Activated B cell treated with CpG ODN at 0.5 μM for 24 hours (primary cell): Measurements from ENCODE around the gene OCA2. TPM values are rescaled to one million over a fixed set of nuclear protein-coding genes. Genes with fewer than 3 reads are reported as not detected.

Source experiments
- ATAC-seq: fragments of 200-7000 bp; cut with Tn5 transposase; one replicate; pipeline ENCODE4 v1.10.0; 2021; ENCODE audit warnings: low read depth, mild to moderate bottlenecking, moderate library complexity
- CTCF ChIA-PET: fragments of 350-600 bp; sonication (Branson Sonifier 250); formaldehyde crosslinking; loops from one replicate; lab custom pipeline; 2021; ENCODE audit warnings: antibody characterized with exemption; lab: Charles Lee
- POLR2A ChIA-PET: fragments of 350-600 bp; sonication (Branson Sonifier 250); formaldehyde crosslinking; loops from one replicate; lab custom pipeline; 2021; ENCODE audit warnings: antibody characterized with exemption; lab: Charles Lee
- DNase-seq: peaks from one replicate; pipeline ENCODE4 v3.0.0; 2022
- H3K27ac Mint-ChIP-seq: one replicate; pipeline ENCODE4 v1.8.0; 2020; ENCODE audit warnings: mixed read lengths
- H3K27me3 Mint-ChIP-seq: one replicate; pipeline ENCODE4 v1.8.0; 2021; ENCODE audit warnings: mixed read lengths
- H3K36me3 Mint-ChIP-seq: one replicate; pipeline ENCODE4 v1.8.0; 2021; ENCODE audit warnings: low read depth, mixed read lengths
- H3K4me1 Mint-ChIP-seq: one replicate; pipeline ENCODE4 v1.8.0; 2021; ENCODE audit warnings: mixed read lengths
- H3K4me3 Mint-ChIP-seq: one replicate; pipeline ENCODE4 v1.8.0; 2020; ENCODE audit warnings: mild to moderate bottlenecking, mixed read lengths
- H3K9me3 Mint-ChIP-seq: one replicate; pipeline ENCODE4 v1.8.0; 2020; ENCODE audit warnings: mixed read lengths
- CTCF ChIP-seq: fragments of 200-600 bp; IDR thresholded peaks from one replicate; pipeline ENCODE4 v1.8.0; 2022; ENCODE audit warnings: antibody characterized with exemption, mild to moderate bottlenecking
- intact Hi-C: fragments of 100-400 bp; cut with micrococcal nuclease; formaldehyde crosslinking; loops from one replicate; pipeline ENCODE4 v1.15.1; 2024
- total RNA-seq: library from RNA; stranded (reverse); gene quantifications from 2 replicates; pipeline ENCODE4 v1.2.3, GENCODE V29; 2022

OCA2 gene
- total RNA-seq, 1 donor from 2014 or later, result not detected

- intact Hi-C loops, result no loop called here
- no peaks in the 10 kb centered on the region for H3K27me3 Mint-ChIP-seq
- ChIA-PET CTCF (no interaction called here), POLR2A (no interaction called here)
- H3K36me3 Mint-ChIP-seq, result no peaks in the 10 kb centered on the region
- TF ChIP-seq CTCF, result no peak
- no peak overlapping the region for H3K27ac Mint-ChIP-seq
- no peak overlapping the region for H3K4me3 Mint-ChIP-seq
- no peaks in the 10 kb centered on the region for H3K9me3 Mint-ChIP-seq
- ATAC-seq (no peak), DNase-seq (no peak)
- no peaks in the 10 kb centered on the region for H3K4me1 Mint-ChIP-seq
Measured at GRCh38 chr15:27747997-27748396, 351.1 kb downstream of the OCA2 start.

DNA sequence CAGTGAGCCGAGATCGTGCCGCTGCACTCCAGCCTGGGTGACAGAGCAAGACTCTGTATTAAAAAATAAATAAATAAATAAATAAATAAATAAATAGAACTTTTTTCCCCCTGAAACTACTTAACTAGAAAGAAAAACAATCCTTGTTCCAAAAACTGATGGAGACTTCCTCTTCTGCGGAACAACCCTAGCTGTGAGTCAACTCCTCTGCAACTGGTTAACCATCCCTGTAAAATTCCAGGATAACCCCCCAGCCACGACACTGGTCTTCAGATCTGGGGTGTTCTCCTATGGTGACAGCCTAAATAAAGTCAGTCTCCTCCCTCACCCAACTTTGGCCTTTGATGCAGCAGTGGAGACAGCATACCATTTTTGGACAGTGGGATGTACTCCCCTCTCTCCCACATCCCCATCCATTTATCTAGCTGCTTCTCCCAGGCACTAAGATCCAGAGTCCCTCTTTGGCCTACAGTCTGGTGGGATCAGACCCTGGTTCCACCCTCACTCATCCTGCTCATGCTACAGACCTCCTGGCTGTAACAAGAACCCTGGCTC, 352.6 kb downstream of the OCA2 start:
- no peaks in the 10 kb centered on the region for H3K9me3 Mint-ChIP-seq
- ATAC-seq, result no peak
- H3K4me3 Mint-ChIP-seq, result no peak overlapping the region
- POLR2A ChIA-PET, result no interaction called here
- no peak for DNase-seq
- H3K36me3 Mint-ChIP-seq, result no peaks in the 10 kb centered on the region
- H3K27me3 Mint-ChIP-seq, result no peaks in the 10 kb centered on the region
- H3K4me1 Mint-ChIP-seq, result no peaks in the 10 kb centered on the region
- no peak for TF ChIP-seq CTCF
- no peak overlapping the region for H3K27ac Mint-ChIP-seq
- intact Hi-C loops, result no loop called here
- CTCF ChIA-PET, result no interaction called here

DNA sequence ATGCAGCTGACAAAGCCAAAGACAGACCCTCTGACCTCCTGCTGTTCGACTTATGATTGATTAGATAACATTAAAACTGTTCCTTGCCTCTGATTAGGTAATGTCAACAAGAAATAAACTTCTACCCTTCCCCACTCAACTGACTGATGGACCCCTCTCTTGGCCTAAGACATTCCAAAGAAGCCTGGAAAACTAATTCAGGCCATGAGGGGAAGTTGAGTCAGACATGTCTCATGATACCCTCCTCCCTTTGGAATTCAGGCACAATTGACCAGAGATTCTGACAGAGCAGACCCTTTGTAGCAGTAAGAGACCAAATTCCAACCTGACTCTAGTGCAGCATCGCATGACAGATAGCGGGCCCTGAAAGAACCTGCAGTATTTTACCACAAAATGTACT, 354.5 kb downstream of the OCA2 start:
- Mint-ChIP-seq H3K27ac (no peak overlapping the region), H3K4me1 (no peaks in the 10 kb centered on the region), H3K27me3 (no peaks in the 10 kb centered on the region), H3K36me3 (no peaks in the 10 kb centered on the region), H3K4me3 (no peak overlapping the region), H3K9me3 (peaks cover 3% of the 10 kb centered on the region)
- DNase-seq (no peak), ATAC-seq (no peak)
- ChIA-PET POLR2A (no interaction called here), CTCF (no interaction called here)
- intact Hi-C loops, result no loop called here
- TF ChIP-seq CTCF, result no peak

GRCh38 chr15:27743638-27744037, 355.5 kb downstream of the OCA2 start:
- H3K4me3 Mint-ChIP-seq, result no peak overlapping the region
- DNase-seq, result no peak
- no peak for TF ChIP-seq CTCF
- ChIA-PET CTCF (no interaction called here), POLR2A (no interaction called here)
- peaks cover 3% of the 10 kb centered on the region for H3K9me3 Mint-ChIP-seq
- H3K4me1 Mint-ChIP-seq, result no peaks in the 10 kb centered on the region
- no peak for ATAC-seq
- H3K27ac Mint-ChIP-seq, result no peak overlapping the region
- intact Hi-C loops, result no loop called here
- no peaks in the 10 kb centered on the region for H3K27me3 Mint-ChIP-seq
- H3K36me3 Mint-ChIP-seq, result no peaks in the 10 kb centered on the region

DNA sequence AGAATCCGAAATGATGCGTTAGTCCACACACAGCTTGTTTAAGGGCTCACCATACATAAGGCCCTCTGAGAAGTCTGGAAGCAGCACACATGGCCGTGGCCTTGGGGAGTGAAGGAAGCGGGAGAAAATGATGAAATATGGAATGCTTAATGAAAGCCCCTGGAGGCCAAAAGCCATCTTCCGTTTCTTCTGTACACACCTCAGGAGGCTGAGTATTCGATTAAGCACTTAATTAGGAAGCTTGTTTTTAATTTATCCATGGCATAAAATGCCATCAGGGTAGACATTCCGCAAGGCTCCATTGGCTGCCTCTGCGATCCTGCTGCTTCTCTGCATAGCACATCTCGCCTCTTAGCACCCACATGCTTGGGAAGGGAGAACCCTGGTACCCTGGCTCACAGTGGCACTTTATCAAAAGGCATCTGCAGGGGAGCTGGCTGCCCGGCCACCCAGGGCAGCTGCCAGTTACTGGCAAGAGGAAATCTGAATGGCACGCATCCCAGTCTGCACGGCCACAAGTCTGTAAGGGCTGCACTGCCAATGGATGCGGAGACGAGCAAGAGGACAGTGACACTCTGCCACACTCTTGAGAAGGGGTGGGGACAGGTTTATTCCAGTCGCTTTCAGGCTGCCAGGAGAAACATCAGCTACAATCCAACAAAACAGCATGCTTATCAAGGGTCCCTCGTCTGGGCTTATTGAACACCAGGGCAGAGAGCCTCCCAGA, 356.2 kb downstream of the OCA2 start:
- Mint-ChIP-seq H3K4me3 (no peak overlapping the region), H3K27ac (no peak overlapping the region), H3K27me3 (no peaks in the 10 kb centered on the region), H3K9me3 (peaks cover 5% of the 10 kb centered on the region), H3K4me1 (no peaks in the 10 kb centered on the region), H3K36me3 (no peaks in the 10 kb centered on the region)
- POLR2A ChIA-PET, result no interaction called here
- intact Hi-C loops, result no loop called here
- TF ChIP-seq CTCF, result no peak
- no peak for DNase-seq
- CTCF ChIA-PET, result no interaction called here
- ATAC-seq, result no peak
